Measurements from ENCODE around the gene SIM1. TPM values are rescaled to one million over a fixed set of nuclear protein-coding genes. Genes with fewer than 3 reads are reported as not detected.

SIM1 gene
- total RNA-seq, 1 donor from 2014 or later: not detected

- no peak for FAIRE-seq
- no peaks in the 10 kb centered on the region for H3K4me1 ChIP-seq (ENCODE audit: insufficient read depth, low read length)
- H3K9me3 Mint-ChIP-seq (ENCODE audit: unreplicated experiment): no peaks in the 10 kb centered on the region
- H3K27me3 Mint-ChIP-seq (ENCODE audit: low read depth, unreplicated experiment): no peaks in the 10 kb centered on the region
- H3K36me3 ChIP-seq (ENCODE audit: insufficient read depth, low read length): no peaks in the 10 kb centered on the region
- no peaks in the 10 kb centered on the region for H3K79me2 ChIP-seq (ENCODE audit: insufficient read depth, low read length)
- H3K9ac ChIP-seq (ENCODE audit: low read length): no peak overlapping the region
- peaks cover 1% of the 10 kb centered on the region for H3K4me1 Mint-ChIP-seq (ENCODE audit: low read depth, unreplicated experiment)
- no peak for DNase-seq (ENCODE audit: low read depth)
- no peak overlapping the region for H3K27ac Mint-ChIP-seq (ENCODE audit: unreplicated experiment)
- H3K4me3 Mint-ChIP-seq (ENCODE audit: unreplicated experiment): no peak overlapping the region
- H3K27ac ChIP-seq (ENCODE audit: low read depth, low read length): no peak overlapping the region
- no peak for TF ChIP-seq CTCF (IDR thresholded peaks at IDR 0.05; ENCODE audit: insufficient read depth, low read depth, low read length)
- no peak for TF ChIP-seq EZH2 (IDR thresholded peaks at IDR 0.05; ENCODE audit: insufficient read depth, low read length)
- H3K4me3 ChIP-seq (ENCODE audit: insufficient read depth, low read depth, low read length): no peak overlapping the region
- no peak overlapping the region for H3K4me2 ChIP-seq (ENCODE audit: low read length)
- H4K20me1 ChIP-seq (ENCODE audit: insufficient read depth, low read length): no peaks in the 10 kb centered on the region
- no peak overlapping the region for H2AFZ ChIP-seq (ENCODE audit: low read depth, low read length)
- no peaks in the 10 kb centered on the region for H3K9me3 ChIP-seq (ENCODE audit: insufficient read depth, low read depth, low read length)
- no peaks in the 10 kb centered on the region for H3K36me3 Mint-ChIP-seq (ENCODE audit: low read depth, unreplicated experiment)
- no peaks in the 10 kb centered on the region for H3K27me3 ChIP-seq (ENCODE audit: insufficient read depth, low read length)
Observed at GRCh38 chr6:100430962-100431361, 33.8 kb downstream of the SIM1 start.

DNA sequence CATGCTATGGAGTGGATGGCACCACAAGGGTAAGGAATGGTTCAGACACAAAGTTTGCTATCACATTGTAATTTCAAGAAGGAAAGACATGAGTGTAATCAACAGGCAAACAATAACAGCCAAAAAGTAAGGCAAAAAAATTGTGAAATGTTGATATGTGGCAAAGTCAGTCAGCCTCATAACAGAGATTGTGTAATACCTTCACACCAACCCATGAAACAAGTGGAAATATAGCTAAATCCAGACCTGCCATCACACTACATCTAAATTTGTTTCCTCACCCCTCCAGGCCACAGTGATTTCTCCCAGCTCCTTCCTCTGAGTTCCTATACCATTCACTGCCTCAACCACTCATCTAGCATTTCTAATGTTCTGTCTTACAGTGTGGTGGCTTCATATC, 37.3 kb downstream of the SIM1 start:
- H3K79me2 ChIP-seq (ENCODE audit: insufficient read depth, low read length): no peaks in the 10 kb centered on the region
- H3K4me2 ChIP-seq (ENCODE audit: low read length): no peak overlapping the region
- H3K27ac ChIP-seq (ENCODE audit: low read depth, low read length): no peak overlapping the region
- no peak overlapping the region for H3K4me3 Mint-ChIP-seq (ENCODE audit: unreplicated experiment)
- no peaks in the 10 kb centered on the region for H3K27me3 Mint-ChIP-seq (ENCODE audit: low read depth, unreplicated experiment)
- H3K4me1 Mint-ChIP-seq (ENCODE audit: low read depth, unreplicated experiment): peaks cover 1% of the 10 kb centered on the region
- TF ChIP-seq CTCF (IDR thresholded peaks at IDR 0.05; ENCODE audit: insufficient read depth, low read depth, low read length): no peak
- TF ChIP-seq EZH2 (IDR thresholded peaks at IDR 0.05; ENCODE audit: insufficient read depth, low read length): no peak
- H3K9ac ChIP-seq (ENCODE audit: low read length): no peak overlapping the region
- no peak overlapping the region for H2AFZ ChIP-seq (ENCODE audit: low read depth, low read length)
- no peaks in the 10 kb centered on the region for H3K36me3 ChIP-seq (ENCODE audit: insufficient read depth, low read length)
- H3K4me3 ChIP-seq (ENCODE audit: insufficient read depth, low read depth, low read length): no peak overlapping the region
- no peaks in the 10 kb centered on the region for H3K4me1 ChIP-seq (ENCODE audit: insufficient read depth, low read length)
- H3K9me3 ChIP-seq (ENCODE audit: insufficient read depth, low read depth, low read length): no peaks in the 10 kb centered on the region
- no peak for DNase-seq (ENCODE audit: low read depth)
- FAIRE-seq: no peak
- no peak overlapping the region for H3K27ac Mint-ChIP-seq (ENCODE audit: unreplicated experiment)
- H4K20me1 ChIP-seq (ENCODE audit: insufficient read depth, low read length): no peaks in the 10 kb centered on the region
- H3K36me3 Mint-ChIP-seq (ENCODE audit: low read depth, unreplicated experiment): no peaks in the 10 kb centered on the region
- H3K9me3 Mint-ChIP-seq (ENCODE audit: unreplicated experiment): no peaks in the 10 kb centered on the region
- H3K27me3 ChIP-seq (ENCODE audit: insufficient read depth, low read length): no peaks in the 10 kb centered on the region

GRCh38 chr6:100426744-100427338, 37.9 kb downstream of the SIM1 start:
- peaks cover 1% of the 10 kb centered on the region for H3K4me1 Mint-ChIP-seq (ENCODE audit: low read depth, unreplicated experiment)
- TF ChIP-seq EZH2 (IDR thresholded peaks at IDR 0.05; ENCODE audit: insufficient read depth, low read length): no peak
- no peak for TF ChIP-seq CTCF (IDR thresholded peaks at IDR 0.05; ENCODE audit: insufficient read depth, low read depth, low read length)
- no peaks in the 10 kb centered on the region for H3K9me3 ChIP-seq (ENCODE audit: insufficient read depth, low read depth, low read length)
- H3K79me2 ChIP-seq (ENCODE audit: insufficient read depth, low read length): no peaks in the 10 kb centered on the region
- no peaks in the 10 kb centered on the region for H3K36me3 ChIP-seq (ENCODE audit: insufficient read depth, low read length)
- H3K27me3 ChIP-seq (ENCODE audit: insufficient read depth, low read length): no peaks in the 10 kb centered on the region
- H3K27ac ChIP-seq (ENCODE audit: low read depth, low read length): no peak overlapping the region
- H3K9ac ChIP-seq (ENCODE audit: low read length): no peak overlapping the region
- H3K36me3 Mint-ChIP-seq (ENCODE audit: low read depth, unreplicated experiment): no peaks in the 10 kb centered on the region
- DNase-seq (ENCODE audit: low read depth) (no peak), FAIRE-seq (no peak)
- H3K27ac Mint-ChIP-seq (ENCODE audit: unreplicated experiment): peak overlapping the region; percentile 69
- no peaks in the 10 kb centered on the region for H3K27me3 Mint-ChIP-seq (ENCODE audit: low read depth, unreplicated experiment)
- H4K20me1 ChIP-seq (ENCODE audit: insufficient read depth, low read length): no peaks in the 10 kb centered on the region
- H3K4me3 ChIP-seq (ENCODE audit: insufficient read depth, low read depth, low read length): no peak overlapping the region
- H3K4me1 ChIP-seq (ENCODE audit: insufficient read depth, low read length): no peaks in the 10 kb centered on the region
- no peak overlapping the region for H3K4me3 Mint-ChIP-seq (ENCODE audit: unreplicated experiment)
- peak overlapping the region; percentile 52 for H3K4me2 ChIP-seq (ENCODE audit: low read length)
- H3K9me3 Mint-ChIP-seq (ENCODE audit: unreplicated experiment): no peaks in the 10 kb centered on the region
- no peak overlapping the region for H2AFZ ChIP-seq (ENCODE audit: low read depth, low read length)

Data from astrocyte (in vitro differentiated cells and primary cell).